Kidney tubule cell (primary cell): ENCODE results near the gene TLCD4.
"Not testable (repeated sequence)": the region's sequence is repeated elsewhere in the genome, so short reads cannot be mapped to it uniquely, and the experiment has no call there.

Experiments
- DNase-seq: peaks from one replicate; pipeline ENCODE4 v3.0.0-alpha.2; 2018; ENCODE audit warnings: low spot score

TLCD4 gene

DNA sequence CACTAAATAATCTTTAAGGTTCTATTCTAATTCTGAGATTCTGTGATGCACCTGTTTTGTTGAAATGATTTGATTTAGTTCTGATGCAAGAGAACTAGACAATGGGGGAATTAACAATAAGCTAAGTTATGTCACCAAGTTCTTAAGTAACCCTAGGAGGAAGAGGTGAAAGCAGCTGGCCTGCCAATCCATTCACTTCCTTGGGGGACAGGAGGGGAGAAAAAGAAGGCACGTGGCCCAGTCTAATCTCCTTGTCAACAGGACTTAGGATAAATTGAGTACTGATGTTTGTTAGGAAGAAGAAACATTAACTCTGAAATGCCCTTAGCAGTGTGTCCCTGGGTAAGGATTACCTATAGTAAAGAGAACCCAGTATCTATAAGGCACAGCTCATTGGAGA, 36.9 kb downstream of the TLCD4 start:
- no peak for DNase-seq

DNA sequence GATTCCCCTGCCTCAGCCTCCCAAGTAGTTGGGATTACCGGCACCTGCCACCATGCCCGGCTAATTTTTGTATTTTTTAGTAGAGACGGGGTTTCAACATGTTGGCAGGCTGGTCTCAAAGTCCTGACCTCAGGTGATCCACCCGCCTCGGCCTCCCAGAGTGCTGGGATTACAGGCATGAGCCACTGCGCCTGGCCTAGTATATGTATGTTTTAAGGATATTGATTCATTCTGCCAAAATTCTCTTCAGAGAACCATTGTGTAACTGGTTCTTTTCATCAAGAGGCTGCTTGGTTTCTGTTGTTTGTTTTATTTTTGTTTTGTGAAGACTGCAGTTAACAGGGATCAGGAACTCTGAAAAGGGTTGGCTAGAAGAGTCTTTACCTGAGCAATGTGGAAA, 48.4 kb downstream of the TLCD4 start:
- not testable (repeated sequence) for DNase-seq
